Parathyroid adenoma (tissue), 2 donors: Measurements from ENCODE around the gene PCBP1.

Experiments
- H2AFZ ChIP-seq: fragments of 300-600 bp; sonication (generic); one replicate; pipeline ENCODE4 v1.7.0; 2017; ENCODE audit warnings: antibody characterized with exemption, mild to moderate bottlenecking
- H3K27ac ChIP-seq: fragments of 300-600 bp; sonication (generic); one replicate; pipeline ENCODE4 v1.7.0; 2017
- H3K27me3 ChIP-seq: fragments of 300-600 bp; sonication (generic); one replicate; pipeline ENCODE4 v1.7.0; 2017; ENCODE audit warnings: low read length; ENCODE audit not compliant: control insufficient read depth, insufficient read depth
- H3K36me3 ChIP-seq: fragments of 300-600 bp; sonication (generic); one replicate; pipeline ENCODE4 v1.7.0; 2017; ENCODE audit warnings: low read length; ENCODE audit not compliant: control insufficient read depth, insufficient read depth
- H3K4me1 ChIP-seq: fragments of 300-600 bp; sonication (generic); one replicate; pipeline ENCODE4 v1.7.0; 2017; ENCODE audit warnings: control low read depth
- H3K4me2 ChIP-seq: fragments of 300-600 bp; sonication (generic); one replicate; pipeline ENCODE4 v1.7.0; 2017; ENCODE audit warnings: low read length
- H3K4me3 ChIP-seq: fragments of 300-600 bp; sonication (generic); one replicate; pipeline ENCODE4 v1.7.0; 2017; ENCODE audit warnings: low read depth, low read length
- H3K79me2 ChIP-seq: fragments of 300-600 bp; sonication (generic); one replicate; pipeline ENCODE4 v1.7.0; 2017; ENCODE audit warnings: control low read depth
- H3K9ac ChIP-seq: fragments of 300-600 bp; sonication (generic); one replicate; pipeline ENCODE4 v1.7.0; 2017; ENCODE audit warnings: mild to moderate bottlenecking
- H3K9me3 ChIP-seq: fragments of 300-600 bp; sonication (generic); one replicate; pipeline ENCODE4 v1.7.0; 2017; ENCODE audit warnings: low read length; ENCODE audit not compliant: control insufficient read depth
- TF ChIP-seq, protein P1 (sequence below): fragments of 300-600 bp; sonication (generic); IDR thresholded peaks from one replicate; pipeline ENCODE4 v1.7.0; 2017; ENCODE audit warnings: antibody characterized with exemption, mild to moderate bottlenecking
- donor health status: primary hyperparathyroidism.

Gene PCBP1

GRCh38 chr2:70043252-70043875 lies 43.9 kb upstream of the PCBP1 start:
- Histone ChIP-seq H3K27ac (no peak overlapping the region), H2AFZ (no peak overlapping the region), H3K27me3 (no peaks in the 10 kb centered on the region), H3K36me3 (no peaks in the 10 kb centered on the region), H3K9me3 (no peaks in the 10 kb centered on the region), H3K4me2 (no peak overlapping the region), H3K9ac (no peak overlapping the region), H3K79me2 (peaks cover 3% of the 10 kb centered on the region), H3K4me3 (no peak overlapping the region), H3K4me1 (no peaks in the 10 kb centered on the region)
- TF ChIP-seq, protein P1, sequence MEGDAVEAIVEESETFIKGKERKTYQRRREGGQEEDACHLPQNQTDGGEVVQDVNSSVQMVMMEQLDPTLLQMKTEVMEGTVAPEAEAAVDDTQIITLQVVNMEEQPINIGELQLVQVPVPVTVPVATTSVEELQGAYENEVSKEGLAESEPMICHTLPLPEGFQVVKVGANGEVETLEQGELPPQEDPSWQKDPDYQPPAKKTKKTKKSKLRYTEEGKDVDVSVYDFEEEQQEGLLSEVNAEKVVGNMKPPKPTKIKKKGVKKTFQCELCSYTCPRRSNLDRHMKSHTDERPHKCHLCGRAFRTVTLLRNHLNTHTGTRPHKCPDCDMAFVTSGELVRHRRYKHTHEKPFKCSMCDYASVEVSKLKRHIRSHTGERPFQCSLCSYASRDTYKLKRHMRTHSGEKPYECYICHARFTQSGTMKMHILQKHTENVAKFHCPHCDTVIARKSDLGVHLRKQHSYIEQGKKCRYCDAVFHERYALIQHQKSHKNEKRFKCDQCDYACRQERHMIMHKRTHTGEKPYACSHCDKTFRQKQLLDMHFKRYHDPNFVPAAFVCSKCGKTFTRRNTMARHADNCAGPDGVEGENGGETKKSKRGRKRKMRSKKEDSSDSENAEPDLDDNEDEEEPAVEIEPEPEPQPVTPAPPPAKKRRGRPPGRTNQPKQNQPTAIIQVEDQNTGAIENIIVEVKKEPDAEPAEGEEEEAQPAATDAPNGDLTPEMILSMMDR: no peak

DNA sequence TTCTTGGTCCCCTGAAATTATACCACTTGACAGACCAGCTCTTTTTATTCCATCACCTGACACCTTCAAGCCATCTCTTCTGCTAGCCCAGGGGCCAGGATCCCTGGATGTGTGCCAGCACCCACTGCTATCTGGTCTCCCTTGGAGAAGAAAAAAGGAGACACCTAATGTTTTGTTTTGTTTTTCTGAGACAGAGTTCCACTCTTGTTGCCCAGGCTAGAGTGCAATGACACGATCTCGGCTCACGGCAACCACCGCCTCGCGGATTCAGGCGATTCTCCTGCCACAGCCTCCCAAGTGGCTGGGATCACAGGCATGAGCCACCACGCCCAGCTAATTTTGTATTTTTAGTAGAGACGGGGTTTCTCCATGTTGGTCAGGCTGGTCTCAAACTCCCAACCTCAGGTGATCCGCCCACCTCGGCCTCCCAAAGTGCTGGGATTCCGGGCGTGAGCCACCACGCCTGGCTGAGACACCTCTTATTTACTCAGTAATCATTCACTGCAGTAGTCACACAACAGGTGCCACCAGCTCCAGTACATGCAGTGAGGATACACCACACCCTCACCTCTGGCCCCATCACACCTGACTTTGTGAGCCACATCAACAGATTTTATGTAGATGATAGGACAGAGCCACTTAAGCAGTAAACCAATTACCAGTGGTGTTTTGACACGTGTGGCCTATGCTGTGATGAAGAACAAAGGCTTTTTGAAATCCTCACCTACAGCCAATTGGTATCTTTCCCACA lies 42.8 kb upstream of the PCBP1 start:
- no peak overlapping the region for H3K4me3 ChIP-seq
- no peaks in the 10 kb centered on the region for H3K27me3 ChIP-seq
- H3K79me2 ChIP-seq: peaks cover 3% of the 10 kb centered on the region
- no peak overlapping the region for H2AFZ ChIP-seq
- H3K4me1 ChIP-seq: no peaks in the 10 kb centered on the region
- TF ChIP-seq, protein P1: no peak
- H3K4me2 ChIP-seq: no peak overlapping the region
- no peaks in the 10 kb centered on the region for H3K36me3 ChIP-seq
- H3K27ac ChIP-seq: no peak overlapping the region
- H3K9ac ChIP-seq: no peak overlapping the region
- no peaks in the 10 kb centered on the region for H3K9me3 ChIP-seq

DNA sequence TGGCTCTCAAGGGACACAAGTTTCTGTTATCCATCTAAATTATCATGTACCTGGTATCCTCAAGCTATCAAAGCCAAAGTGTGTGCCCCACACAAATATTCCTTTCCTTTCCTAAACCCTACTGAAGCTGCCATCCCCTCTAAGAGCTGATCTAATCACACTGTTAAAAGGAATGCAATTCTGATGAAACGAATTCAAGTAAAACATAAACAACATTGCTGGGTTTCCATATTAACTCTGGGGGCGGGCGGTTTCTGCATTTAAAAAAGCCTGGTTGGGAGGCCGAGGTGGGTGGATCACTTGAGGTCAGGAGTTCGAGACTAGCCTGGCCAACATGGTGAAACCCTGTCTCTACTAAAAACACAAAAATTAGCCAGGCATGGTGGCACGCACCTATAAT lies 41.9 kb upstream of the PCBP1 start:
- Histone ChIP-seq H3K4me2 (peak overlapping the region; percentile 37), H3K9ac (no peak overlapping the region), H3K4me3 (no peak overlapping the region), H3K9me3 (no peaks in the 10 kb centered on the region), H3K36me3 (no peaks in the 10 kb centered on the region), H3K4me1 (no peaks in the 10 kb centered on the region), H3K79me2 (peaks cover 3% of the 10 kb centered on the region), H3K27ac (no peak overlapping the region), H3K27me3 (no peaks in the 10 kb centered on the region), H2AFZ (no peak overlapping the region)
- TF ChIP-seq, protein P1: no peak

DNA sequence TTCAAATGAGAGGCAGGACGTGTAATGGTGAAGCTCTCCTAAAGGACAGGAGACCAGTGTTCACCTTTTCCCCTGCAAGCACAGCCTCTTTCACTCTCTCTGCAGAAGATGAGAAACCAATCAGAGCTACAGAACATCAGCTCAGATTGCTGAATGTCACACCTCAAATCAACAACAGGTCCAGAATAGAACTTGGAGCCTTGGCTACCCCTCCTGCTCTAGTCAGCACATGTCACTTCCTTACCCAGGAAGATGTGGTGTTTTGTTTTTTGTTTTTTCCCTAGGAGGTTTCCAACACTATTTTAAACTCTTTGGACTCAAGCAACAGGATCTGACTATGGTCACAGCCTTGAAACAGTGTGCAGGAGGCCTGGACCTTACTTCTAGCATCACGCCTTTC lies 41.3 kb upstream of the PCBP1 start:
- peaks cover 1% of the 10 kb centered on the region for H3K79me2 ChIP-seq
- H3K4me2 ChIP-seq: no peak overlapping the region
- H3K9me3 ChIP-seq: no peaks in the 10 kb centered on the region
- peak overlapping the region; percentile 16 for H3K27ac ChIP-seq
- H3K4me3 ChIP-seq: no peak overlapping the region
- no peaks in the 10 kb centered on the region for H3K4me1 ChIP-seq
- no peak overlapping the region for H3K9ac ChIP-seq
- no peaks in the 10 kb centered on the region for H3K27me3 ChIP-seq
- TF ChIP-seq, protein P1: no peak
- no peak overlapping the region for H2AFZ ChIP-seq
- no peaks in the 10 kb centered on the region for H3K36me3 ChIP-seq
